Bronchial epithelial cell (primary cell): ENCODE data around the gene F2R. TPM values are rescaled to one million over a fixed set of nuclear protein-coding genes. Genes with fewer than 3 reads are reported as not detected.

Source experiments
- DNase-seq: peaks from one replicate; pipeline ENCODE4 v3.0.0-alpha.2; 2010; ENCODE audit warnings: low read depth
- FAIRE-seq: peaks from 2 replicates; lab custom pipeline; 2011; peaks lifted over from hg19 to GRCh38; lab: Jason Lieb, UNC
- H3K27me3 ChIP-seq: 2 replicates; pipeline ENCODE4 v1.5.1; 2011; ENCODE audit warnings: low read length; ENCODE audit not compliant: control insufficient read depth, insufficient read depth
- H3K36me3 ChIP-seq: 2 replicates; pipeline ENCODE4 v1.5.1; 2011; ENCODE audit warnings: low read length; ENCODE audit not compliant: control insufficient read depth, insufficient read depth
- H3K4me3 ChIP-seq: 2 replicates; pipeline ENCODE4 v1.5.1; 2011; ENCODE audit warnings: mild to moderate bottlenecking, low read depth, low read length, control low read depth
- CTCF ChIP-seq: IDR thresholded peaks from 2 replicates; pipeline ENCODE4 v1.5.1; 2011; ENCODE audit warnings: mild to moderate bottlenecking, moderate library complexity, low read length, control low read depth, inconsistent platforms; ENCODE audit not compliant: insufficient read depth, severe bottlenecking
- total RNA-seq: library from RNA; depleted of rRNA; stranded (reverse); fragments of >200 nt; gene quantifications from 2 replicates; pipeline ENCODE4 v1.2.1, GENCODE V29; 2014

Gene F2R
- total RNA-seq, 1 donor from 2014 or later = 12.1 TPM

DNA sequence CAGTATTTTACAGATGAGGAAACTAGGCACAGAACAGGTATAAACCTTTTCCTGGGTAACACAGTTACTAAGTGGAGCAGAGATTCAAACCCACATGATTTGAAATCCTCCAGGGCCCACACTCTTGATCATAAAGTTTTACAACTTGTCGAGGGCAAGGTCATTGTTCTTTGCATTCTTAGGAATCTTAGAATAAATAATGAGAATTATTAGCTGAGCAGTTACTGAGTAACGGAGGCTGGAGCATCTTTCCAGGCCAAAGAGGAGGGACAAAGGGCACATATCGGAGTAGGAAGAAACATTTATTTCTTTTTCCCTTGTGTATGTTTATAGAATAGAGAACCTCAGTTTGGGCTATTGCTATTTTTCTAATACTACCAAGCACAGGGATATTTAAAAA is 27.1 kb upstream of the F2R start:
- DNase-seq (no peak), FAIRE-seq (no peak)
- no peak for TF ChIP-seq CTCF
- no peaks in the 10 kb centered on the region for H3K36me3 ChIP-seq
- H3K27me3 ChIP-seq = no peaks in the 10 kb centered on the region
- H3K4me3 ChIP-seq = no peak overlapping the region

GRCh38 chr5:76689321-76690036 is 26.4 kb upstream of the F2R start:
- no peak for TF ChIP-seq CTCF
- H3K27me3 ChIP-seq = no peaks in the 10 kb centered on the region
- H3K4me3 ChIP-seq = no peak overlapping the region
- H3K36me3 ChIP-seq = no peaks in the 10 kb centered on the region
- DNase-seq = peak; percentile 93
- no peak for FAIRE-seq

DNA sequence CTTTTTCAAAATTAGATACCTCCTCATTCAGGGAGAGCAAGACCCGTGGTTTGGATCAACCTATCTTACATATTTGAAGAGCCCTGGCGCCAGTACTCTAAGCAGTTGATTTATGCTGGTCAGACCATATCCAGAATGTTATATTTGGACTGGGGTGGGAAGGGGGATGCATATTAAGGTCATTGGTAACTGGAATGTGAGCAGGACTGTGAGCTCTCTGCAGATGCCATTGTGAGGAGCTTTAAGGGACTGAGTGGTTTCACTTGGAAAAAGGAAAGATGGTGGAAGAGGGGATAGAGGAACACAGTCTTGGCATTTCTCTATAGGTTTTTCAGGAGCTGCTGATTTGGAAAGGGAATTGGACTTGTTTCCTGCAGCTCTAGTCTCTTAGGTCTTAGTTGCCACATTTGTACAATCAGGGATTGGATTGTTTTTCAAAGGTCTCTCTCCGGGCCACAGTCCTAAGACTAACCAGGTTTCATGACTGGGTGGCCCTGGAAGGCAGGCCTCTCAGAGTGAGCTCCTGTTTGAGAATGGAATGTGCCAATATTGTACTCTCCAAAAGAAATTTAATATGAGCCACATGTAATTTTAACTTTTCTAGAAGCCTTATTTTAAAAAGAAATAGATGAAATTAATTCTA is 25.8 kb upstream of the F2R start:
- Histone ChIP-seq H3K27me3 (no peaks in the 10 kb centered on the region), H3K36me3 (no peaks in the 10 kb centered on the region), H3K4me3 (no peak overlapping the region)
- TF ChIP-seq CTCF = no peak
- DNase-seq (no peak), FAIRE-seq (no peak)

DNA sequence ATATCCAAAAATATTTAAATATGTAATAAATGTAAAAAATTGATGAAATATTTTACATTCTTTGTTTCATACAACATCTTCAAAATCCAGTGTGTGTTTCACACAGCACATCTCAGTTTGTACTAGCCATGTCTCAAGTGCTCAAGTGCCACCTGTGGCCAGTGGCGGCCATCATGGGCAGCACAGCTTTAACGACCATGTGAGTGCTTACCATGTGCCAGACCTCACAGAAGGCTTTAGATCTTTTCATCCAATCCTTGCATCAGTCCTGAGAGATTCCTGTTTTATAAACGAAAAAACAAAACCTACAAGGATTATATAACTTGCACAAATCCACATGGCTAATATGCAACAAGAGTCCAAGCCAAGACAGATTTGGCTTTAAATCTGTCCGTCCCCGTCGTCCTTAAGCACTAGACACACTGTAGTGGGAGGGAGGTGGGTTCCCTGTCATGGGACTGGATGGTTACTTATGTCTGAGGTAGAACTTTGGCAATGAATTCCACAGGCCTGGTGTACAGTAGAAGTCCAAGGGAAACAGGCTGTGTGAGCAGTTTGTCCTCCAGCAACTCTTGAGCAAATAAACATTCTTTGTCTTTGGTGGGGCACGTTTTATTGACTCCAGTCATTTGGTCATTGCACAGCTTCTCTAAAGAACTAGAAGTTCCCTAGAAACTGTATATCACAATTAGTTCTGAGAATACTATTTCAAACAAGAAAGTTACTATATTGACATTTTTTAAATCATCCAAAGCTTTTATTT is 25.0 kb upstream of the F2R start:
- Histone ChIP-seq H3K4me3 (no peak overlapping the region), H3K27me3 (no peaks in the 10 kb centered on the region), H3K36me3 (no peaks in the 10 kb centered on the region)
- TF ChIP-seq CTCF = no peak
- peak; percentile 50 for DNase-seq
- FAIRE-seq = peak; percentile 79

DNA sequence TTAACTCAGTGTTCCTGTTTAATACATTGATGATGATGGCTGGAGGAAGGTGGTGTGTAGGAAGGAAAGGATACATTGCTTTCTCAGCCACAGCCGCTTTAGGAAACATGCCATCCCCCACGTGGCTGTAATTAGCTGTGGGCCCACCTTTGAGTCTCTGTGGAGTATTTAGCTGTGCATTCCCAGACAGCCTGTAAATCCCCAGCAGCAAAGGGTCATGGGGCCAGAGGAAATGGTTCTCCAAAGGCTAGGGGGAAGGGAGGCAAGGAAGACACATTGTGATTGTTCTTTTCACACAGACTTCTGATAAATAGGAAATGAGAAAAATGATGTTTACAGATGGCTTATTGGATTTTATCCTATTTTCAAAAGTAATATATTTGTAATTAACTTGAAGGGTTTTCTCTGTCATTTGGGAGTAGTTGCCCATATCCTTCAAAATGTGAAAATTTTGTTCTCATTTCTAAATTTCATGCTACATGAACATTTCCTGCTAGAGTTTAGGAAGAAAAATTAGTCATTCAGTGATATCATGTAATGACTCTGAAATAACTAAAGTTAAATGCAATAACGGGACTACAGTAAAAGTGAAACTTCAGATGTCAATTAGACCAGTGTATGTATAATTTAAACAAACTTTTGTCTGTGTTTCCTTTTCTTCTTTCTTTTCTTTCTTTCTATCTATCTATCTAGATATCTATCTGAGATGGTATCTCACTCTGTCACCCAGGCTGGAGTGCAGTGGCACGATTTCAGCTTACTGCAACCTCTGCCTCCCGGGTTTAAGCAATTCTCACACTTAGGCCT is 24.3 kb upstream of the F2R start:
- DNase-seq = peak; percentile 30
- FAIRE-seq = no peak
- no peak for TF ChIP-seq CTCF
- no peaks in the 10 kb centered on the region for H3K36me3 ChIP-seq
- no peak overlapping the region for H3K4me3 ChIP-seq
- H3K27me3 ChIP-seq = no peaks in the 10 kb centered on the region
